NCI-H2107 treated with DMSO at 0.1 percent for 48 hours (cell line): ENCODE data around the gene MCF2L2.
"Not testable (repeated sequence)": the region's sequence is repeated elsewhere in the genome, so short reads cannot be mapped to it uniquely, and the experiment has no call there.

Experiments used
- DNase-seq: peaks from one replicate; lab custom pipeline; 2025; ENCODE audit not compliant: unreplicated experiment; lab: John Stamatoyannopoulos, UW

The MCF2L2 gene

GRCh38 chr3:183182732-183183610 is 245.4 kb downstream of the MCF2L2 start:
- DNase-seq: no peak

GRCh38 chr3:183182073-183182472 is 246.3 kb downstream of the MCF2L2 start:
- no peak for DNase-seq

GRCh38 chr3:183181606-183182005 is 246.8 kb downstream of the MCF2L2 start:
- no peak for DNase-seq

- no peak for DNase-seq
Measured at GRCh38 chr3:183180784-183181295, 247.6 kb downstream of the MCF2L2 start.

GRCh38 chr3:183180110-183180783 is 248.2 kb downstream of the MCF2L2 start:
- no peak for DNase-seq

GRCh38 chr3:183179550-183179908 is 248.9 kb downstream of the MCF2L2 start:
- not testable (repeated sequence) for DNase-seq

- DNase-seq: peak; percentile 64
Measured at GRCh38 chr3:183178833-183179549, 249.4 kb downstream of the MCF2L2 start.

- no peak for DNase-seq
Measured at GRCh38 chr3:183178512-183178832, 249.9 kb downstream of the MCF2L2 start.

GRCh38 chr3:183172051-183172639 is 256.3 kb downstream of the MCF2L2 start:
- DNase-seq: no peak

GRCh38 chr3:183167975-183168374 is 260.4 kb downstream of the MCF2L2 start:
- DNase-seq: not testable (repeated sequence)

- DNase-seq: no peak
Measured at GRCh38 chr3:183163563-183163962, 264.9 kb downstream of the MCF2L2 start.

- DNase-seq: peak; percentile 73
Measured at GRCh38 chr3:183161552-183162336, 266.7 kb downstream of the MCF2L2 start.

GRCh38 chr3:183160616-183161015 is 267.8 kb downstream of the MCF2L2 start:
- no peak for DNase-seq

- no peak for DNase-seq
Measured at GRCh38 chr3:183159333-183159732, 269.1 kb downstream of the MCF2L2 start.

- peak; percentile 10 for DNase-seq
Measured at GRCh38 chr3:183158551-183159006, 269.8 kb downstream of the MCF2L2 start.

GRCh38 chr3:183158113-183158512 is 270.3 kb downstream of the MCF2L2 start:
- no peak for DNase-seq

- DNase-seq: peak; percentile 23
Measured at GRCh38 chr3:183156266-183156665, 272.2 kb downstream of the MCF2L2 start.

- DNase-seq: no peak
Measured at GRCh38 chr3:183155499-183155898, 272.9 kb downstream of the MCF2L2 start.

GRCh38 chr3:183153210-183153950 is 275.0 kb downstream of the MCF2L2 start:
- DNase-seq: no peak
